ENCODE data around the gene POP4.
"Not testable (repeated sequence)": the region's sequence is repeated elsewhere in the genome, so short reads cannot be mapped to it uniquely, and the experiment has no call there.

POP4 gene

DNA sequence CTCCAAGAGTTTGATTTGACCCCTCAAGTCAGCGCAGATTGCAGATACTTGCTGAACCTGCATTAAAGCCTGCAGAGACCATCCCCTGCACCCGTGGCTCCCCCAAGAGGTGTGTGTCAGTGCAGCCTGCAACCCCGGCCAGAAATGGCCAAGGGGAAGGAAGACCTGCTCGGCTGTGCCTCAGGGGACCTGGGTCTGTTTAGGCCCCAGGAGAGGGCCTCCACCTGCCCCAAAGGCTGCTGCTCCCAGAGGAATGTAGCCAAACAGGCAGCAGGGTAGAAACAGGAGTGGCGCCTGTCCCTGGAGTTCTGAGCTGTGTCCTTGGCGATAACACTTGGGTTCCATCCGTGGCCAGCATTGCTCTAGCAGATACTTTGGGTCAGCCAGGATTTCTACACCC, 8.0 kb downstream of the POP4 start:
- DNase-seq = no peak

DNA sequence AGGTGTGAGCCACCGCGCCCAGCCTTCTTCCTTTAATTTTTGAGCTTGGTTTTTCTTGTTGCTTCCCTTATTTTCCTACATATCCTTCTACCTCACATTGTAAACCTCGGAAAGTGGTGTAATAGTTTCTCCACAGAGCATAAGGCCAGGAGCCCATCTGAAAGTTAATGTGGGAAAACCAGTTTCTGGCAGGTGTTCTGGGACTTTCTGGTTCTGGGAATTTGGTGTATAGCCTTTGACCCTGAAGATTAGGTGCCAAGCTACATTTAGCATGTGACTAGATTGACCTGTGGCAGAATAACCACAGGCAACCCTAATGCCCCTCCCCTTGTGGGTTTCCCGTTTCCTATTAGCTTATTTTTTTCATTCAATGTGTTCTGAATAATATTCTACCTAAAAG, 8.7 kb downstream of the POP4 start:
- no peak for DNase-seq

DNA sequence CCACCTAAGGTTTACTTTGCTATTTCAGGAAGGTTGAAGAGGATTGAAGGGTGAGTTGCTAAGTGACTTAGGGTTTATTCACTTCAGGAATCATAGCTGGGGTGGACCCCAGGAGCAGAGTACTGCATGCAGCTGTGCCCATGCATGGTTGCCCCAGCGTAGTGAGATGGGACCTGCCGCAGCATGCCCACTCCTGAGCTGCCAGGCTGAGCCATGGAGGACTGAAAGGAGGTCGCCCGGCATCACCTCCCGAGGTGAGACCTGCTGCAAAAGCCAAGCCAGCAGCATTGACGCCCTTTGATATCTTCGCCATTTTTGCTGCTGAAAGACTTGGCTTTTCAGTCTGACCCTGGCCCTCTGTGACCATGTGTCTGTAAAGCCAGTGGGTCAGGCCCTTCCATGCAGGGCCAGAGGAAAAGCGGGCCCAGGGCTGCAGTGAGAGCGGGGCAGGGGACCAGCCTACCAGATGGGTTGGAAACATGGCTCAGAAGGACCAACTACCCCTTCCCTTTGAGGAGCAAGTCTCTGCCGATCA, 9.9 kb downstream of the POP4 start:
- no peak for DNase-seq

DNA sequence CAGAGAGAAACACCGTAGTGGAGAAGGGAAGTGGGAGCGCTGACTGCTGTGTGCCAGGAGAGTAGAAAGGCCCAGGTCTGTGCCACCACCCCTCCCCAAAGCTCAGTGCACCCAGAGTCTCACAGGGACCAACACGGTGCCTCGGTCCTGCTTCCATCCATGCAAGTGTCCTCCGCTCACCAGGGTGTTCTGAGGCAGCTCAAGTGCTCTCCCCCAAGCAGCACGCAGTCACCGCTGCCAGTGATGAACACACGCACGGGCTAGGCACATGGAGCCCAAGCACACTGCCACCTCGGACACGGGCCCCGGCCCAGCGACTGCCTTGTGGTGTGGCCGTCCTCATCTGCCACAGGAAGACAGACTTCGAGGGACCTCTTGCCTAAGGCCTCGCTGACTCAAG, 10.5 kb downstream of the POP4 start:
- peak; percentile 44 for DNase-seq

DNA sequence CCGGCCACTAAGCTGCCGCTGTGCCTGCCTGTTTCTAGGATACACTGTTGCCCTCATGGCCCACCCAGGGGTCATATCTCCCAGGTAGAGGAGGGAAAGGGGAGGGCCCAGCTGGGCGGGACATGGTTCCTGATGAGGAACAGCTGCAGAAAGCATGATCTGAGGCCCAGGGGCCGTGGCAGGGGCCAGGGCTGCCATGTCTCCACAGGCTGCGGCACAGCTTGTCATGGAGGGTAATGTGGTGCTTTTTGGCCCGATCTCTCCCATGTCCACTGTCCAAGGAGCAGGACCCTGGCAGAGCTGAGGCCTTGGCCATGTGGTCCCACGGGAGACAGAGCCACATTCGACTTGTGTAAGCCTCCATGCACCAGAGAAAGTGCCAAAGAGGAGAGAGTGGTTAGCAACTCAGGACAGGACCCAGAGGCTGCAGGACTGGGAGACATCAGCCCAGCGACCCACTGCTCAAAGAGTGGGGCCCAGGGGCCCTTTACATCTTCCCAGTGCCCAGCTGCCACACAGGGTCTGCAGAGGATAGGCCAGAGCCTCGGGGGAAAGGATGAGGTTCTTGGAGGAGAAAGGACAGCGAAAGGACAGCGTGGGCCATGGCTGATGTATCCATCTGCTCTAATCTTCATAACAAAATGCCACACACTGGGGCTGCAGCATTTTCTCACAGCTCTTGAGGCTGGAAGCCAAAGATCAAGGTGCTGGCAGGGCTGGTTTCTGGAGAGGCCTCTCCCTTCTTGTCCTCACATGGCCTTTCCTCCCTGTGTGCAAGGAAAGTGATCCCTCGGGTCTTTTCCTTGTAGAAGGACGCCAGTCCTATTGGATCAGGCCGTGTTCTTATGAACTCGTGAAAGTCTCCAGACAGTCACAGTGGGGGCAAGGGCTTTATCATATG, 11.5 kb downstream of the POP4 start:
- DNase-seq = peak; percentile 43

DNA sequence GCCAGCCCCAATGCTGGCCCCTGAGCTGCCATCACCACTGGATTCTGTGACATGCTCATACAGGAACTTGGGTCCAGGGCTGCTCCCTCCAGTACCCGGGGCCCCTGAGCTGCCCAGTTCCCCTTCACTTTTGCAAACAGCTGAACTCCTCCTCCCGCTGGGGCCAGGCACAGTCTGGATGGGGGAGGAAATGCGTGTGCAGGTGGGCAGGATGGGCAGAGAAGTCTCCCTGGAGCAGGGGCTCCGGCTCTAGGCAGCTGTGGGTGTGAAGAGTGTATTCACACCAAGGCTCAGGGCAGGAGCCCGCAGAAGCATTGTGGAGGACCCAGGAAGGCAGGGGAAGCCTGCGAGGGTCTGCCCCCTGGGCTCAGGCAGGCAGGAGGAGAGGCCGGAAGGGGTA, 12.4 kb downstream of the POP4 start:
- DNase-seq = no peak

DNA sequence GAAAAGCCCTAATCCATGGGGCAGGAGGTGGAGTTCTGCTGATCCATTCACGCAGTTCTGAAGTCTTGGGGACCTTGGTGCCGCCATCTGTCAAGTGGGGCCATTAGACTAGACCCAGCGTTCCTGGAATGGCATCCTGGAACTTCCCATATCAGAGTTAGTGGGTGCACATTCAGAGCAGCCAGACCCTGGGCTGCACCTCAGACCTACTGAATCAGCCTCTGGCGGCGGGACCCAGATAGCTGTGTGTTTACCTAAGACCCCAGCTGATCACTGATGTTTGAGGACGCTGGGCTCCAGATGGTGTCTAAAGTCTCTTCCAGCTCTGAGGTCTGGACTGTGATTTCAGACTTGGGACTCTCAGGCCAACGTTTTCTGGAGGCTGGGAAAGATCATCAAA, 12.8 kb downstream of the POP4 start:
- DNase-seq = no peak

DNA sequence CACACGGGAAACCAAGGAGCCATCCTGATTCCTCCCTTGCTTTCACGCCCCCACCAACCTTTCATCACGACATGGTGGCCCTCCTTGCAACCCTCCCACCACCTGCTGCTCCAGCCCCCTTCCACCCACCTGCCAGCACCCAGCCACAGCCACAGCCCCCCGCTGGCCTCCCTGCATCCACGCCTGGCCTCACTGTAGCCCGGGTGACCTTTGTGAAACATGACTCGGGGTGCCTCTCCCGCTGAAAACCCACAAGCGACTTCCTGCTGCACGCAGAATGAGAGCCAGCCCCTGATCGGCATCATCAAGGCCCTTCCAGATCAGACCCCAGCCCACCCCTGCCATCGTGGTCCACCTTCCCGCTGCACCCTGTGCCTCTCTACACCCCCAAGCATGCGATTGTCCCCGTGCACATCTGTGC, 14.9 kb downstream of the POP4 start:
- peak; percentile 40 for DNase-seq

DNA sequence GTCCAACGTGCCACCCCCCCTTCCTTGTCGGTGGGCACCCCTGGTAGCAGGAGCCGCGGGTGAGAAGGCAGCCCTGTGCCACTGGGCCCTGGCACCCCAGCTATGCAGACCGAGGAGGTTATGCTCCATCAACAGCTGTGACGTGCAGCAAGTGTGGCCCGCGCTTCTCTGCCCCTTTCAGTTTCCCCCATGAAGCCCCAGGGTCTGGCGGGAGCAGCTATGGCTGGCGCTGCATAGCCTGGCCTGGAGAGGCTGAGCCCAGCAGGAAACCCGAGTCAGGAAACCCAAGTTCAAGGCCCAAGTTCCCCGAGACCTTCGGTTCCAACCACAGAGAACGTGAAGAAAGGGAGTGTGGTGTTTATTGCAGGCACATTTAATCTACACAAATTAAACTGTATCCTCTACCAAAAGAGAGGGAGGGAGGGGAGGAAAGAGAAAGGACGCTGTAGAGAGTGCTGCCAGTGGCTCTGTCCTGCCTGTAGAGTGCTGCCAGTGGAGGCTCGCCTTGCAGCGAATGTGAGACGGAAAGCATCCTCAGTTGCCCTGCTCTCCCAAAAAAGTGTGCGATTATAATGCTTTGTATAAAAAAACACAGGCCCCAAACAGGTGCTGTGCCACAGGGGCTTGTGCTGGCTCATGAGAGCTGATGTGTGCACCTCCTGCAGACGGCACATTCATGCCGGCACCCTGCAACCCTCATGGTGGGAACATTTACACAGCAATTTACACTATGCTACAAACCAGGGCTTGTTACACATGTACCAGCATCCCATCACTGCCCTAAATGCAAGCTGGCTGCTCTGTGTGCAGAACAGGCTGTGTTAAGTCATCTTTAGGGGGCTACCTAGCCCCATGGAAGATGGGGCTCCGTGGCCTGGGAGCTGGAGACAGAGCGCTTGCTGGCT, 16.3 kb downstream of the POP4 start:
- DNase-seq = peak; percentile 88

DNA sequence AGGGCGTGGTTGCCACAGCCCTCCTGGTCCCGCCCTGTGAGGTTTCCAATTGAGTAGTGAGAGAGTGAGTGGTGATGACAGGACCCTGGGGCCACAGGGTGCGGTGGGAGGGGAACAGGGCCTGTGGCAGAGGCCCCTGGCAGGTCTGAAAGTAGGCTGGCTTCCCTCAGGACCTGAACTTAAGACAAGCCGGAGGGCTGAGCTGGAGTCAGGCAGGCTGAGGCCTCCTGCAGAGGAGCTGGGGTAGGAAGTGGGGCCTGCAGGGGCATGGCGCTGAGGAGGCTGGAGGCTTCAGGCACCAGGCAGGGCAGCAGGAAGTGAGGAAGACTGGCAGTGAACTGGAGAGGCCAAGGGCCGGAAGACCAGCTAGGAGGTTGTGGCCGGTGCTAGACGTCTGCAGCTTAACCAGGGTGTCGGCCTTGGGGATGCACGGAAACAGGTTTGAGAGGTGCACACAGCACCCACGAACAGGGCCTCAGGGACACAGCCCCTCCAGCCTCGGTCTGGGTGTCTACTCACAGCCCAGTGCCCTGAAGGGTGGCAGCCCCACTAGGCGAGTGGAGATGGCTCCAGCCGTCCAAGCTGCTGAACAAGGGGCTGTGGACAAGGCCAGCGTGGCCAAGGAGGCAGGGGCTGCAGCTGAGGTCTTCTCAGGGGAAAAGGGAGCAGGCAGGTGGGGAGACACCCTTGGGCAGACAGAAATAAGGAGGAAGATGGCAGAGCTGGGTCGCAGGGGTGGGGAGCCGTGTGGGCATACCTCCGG, 17.8 kb downstream of the POP4 start:
- peak; percentile 42 for DNase-seq

DNA sequence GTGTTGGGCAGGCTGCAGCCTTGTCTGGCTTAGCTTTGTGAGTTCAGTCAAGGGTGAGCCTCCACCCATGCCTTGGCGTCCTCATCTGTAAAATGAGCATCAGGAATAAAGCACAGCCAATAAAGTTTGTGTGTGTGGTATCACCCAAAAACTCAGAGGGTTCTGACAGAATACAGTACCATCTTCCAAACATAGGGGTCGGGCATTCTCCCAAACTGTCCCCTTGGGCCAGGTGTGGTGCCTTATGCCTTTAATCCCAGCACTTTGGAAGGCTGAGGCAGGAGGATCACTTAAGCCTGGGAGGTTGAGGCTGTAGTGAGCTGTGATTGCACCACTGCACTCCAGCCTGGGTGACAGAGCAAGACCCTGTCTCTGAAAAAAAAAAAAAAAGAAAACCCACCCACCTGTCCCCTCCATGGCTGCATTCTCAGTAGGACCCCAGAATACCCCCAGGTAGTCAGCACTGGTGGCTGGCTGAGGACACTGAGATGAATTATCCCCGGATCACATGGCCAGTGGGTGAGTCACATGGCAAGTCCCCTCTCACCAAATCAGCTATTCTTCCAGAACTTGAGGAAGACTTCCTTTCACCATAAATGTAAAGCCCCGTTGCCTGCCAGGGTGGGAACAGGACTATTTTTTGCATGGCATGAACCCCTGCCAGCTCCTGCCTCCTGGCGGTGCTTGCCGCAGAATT, 18.6 kb downstream of the POP4 start:
- peak; percentile 45 for DNase-seq

DNA sequence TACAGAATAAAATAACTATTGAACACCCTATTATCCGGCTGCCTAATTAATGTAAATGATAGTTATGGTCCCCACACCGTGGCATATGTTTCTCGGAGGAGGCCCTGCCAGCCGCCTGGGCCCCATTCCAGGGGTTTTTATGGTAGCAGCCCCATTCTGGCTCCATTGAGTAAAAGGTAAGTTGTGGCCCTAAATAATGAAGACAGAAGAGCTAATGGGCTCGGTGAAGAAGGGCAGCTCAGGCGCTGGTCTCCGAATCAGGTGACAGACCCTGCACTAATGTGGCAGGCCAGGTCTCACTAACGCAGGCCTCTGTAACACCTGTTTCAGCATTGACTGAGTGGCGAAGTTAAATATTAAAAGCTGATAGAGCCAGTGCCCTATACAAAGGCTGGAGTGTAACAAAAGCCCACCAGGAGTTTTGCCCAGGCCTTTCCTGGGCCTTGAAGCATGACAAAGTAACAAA, 19.1 kb downstream of the POP4 start:
- no peak for DNase-seq

DNA sequence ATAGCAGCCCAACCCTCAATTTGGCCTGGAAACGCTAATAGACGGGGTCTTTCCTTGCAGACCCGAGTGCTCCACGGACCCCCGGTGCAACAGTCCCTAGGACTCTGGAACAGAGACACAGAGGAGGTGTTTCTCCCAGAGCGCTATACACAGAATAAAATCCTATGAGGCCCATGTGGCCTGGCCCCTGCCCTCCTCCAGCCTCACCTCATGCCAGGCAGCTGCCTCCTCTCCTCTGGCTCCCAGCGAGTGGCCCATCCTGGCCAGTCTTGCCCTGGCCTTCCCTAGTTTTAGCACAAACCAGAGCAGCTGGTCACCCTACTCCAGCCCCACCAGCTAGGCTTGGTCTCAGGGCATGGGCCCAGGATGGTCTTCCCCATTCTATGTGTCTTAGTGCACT, 20.3 kb downstream of the POP4 start:
- peak; percentile 42 for DNase-seq

DNA sequence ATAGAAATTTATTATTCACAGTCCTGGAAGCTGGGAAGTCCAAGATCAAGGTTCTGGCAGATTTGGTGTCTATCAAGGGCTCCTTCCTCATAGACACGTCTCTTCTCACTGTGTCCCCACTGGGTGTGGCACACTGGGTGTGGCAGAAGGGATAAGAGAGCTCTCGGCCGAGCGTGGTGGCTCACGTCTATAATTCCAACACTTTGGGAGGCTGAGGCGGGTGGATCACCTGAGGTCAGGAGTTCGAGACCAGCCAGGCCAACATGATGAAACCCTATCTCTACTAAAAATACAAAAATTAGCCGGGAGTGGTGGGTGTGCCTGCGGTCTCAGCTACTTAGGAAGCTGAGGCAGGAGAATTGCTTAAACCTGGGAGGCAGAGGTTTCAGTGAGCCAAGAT, 20.7 kb downstream of the POP4 start:
- DNase-seq = not testable (repeated sequence)

DNA sequence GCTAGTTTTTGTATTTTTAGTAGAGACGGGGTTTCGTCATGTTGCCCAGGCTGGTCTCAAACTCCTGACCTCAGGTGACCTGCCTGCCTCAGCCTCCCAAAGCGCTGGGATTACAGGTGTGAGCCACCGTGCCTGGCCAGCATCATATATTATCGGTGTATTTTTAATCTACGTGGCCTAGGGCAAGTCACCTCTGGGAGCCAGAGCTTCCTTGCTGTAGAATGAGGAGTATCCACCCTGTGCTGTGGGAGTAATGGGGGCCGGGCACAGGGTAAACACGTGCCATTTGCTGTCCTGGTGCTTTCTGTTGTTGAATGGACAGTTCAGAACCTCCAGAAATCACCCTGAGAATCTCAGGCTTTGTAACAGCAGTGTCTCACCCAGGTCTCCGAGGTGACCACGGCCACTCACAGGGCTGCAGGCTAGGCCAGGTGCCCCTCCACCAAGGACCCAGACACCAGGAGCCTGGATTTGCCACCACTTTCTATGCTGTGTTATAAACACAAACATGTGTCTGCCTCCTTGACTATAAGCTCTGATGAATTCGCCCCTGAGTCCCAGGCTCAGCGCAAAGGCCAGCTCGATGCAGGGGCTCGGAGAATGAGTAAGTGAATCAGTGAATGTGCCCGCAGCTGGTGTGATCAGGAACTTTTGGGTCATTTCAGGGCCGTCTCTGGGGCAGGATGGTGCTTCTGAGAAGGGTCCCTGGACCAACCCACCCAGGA, 22.7 kb downstream of the POP4 start:
- no peak for DNase-seq

DNA sequence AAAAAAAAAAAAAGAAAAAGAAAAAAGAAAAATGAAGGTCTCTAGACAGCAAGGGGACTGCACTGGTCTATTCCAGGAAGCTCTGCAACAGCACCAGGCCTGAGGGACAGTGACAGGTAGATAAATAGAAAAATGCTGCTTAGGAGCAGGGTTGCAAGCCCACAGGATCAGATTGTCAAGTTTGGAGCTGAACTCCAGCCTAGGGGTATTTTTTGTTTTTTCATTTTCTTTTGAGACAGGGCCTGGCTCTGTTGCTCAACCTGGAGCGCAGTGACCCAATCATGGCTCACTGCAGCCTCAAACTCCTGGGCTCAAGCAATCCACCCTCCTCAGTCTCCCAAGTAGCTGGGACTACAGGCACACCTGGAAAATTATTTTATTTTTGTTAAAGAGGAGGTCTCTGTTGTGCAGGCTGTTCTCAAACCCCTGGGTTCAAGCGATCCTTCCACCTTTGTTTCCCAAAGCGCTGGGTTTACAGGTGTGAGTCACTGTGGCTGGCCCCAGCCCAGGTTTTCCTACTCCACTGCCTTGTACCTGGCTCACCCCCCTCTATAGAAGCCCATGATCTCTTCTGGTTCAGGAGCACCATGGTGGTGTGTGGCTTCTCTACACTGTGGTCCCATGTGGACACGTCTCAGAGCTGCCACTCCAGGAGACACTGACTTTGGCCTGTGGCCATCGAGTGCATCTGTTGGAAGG, 23.9 kb downstream of the POP4 start:
- DNase-seq = peak; percentile 41

DNA sequence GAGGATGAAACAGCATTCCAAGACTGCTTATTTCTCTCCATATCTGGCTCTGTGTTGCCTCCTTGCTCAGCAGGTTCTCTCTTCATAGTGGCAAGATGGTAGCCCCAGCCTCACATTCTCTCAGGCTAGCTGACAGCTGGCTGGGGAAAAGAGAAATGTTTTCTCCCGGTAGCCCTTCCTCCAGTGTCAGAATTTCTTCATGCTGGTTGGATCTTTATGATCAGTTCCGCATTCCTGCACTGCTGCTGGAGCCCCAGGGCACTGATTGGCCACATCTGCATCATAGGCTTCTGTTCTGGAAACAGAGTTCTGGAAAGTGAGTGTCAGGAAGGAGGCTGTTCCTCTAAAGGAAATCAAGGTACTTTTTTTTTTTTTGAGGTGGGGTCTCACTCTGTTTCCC, 24.6 kb downstream of the POP4 start:
- peak; percentile 65 for DNase-seq

DNA sequence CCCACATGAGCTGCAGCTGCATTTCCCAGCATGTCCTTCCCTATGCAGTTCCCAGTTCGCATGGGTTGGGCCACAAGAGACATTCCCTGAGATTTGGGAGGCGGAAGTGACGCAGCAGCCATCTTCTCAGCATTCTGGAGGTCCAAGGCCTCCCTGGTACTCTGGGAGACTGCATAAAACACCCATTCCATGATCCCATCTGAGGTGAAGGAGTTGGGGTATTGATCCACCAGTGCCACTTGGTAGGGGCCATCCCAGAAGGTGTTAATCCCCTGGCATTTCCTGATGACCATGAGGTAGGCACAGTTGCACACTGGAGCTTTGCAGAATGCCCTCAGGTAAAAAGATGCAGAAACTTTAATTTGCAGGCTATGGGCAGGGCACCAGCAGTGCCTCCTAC, 25.4 kb downstream of the POP4 start:
- no peak for DNase-seq

DNA sequence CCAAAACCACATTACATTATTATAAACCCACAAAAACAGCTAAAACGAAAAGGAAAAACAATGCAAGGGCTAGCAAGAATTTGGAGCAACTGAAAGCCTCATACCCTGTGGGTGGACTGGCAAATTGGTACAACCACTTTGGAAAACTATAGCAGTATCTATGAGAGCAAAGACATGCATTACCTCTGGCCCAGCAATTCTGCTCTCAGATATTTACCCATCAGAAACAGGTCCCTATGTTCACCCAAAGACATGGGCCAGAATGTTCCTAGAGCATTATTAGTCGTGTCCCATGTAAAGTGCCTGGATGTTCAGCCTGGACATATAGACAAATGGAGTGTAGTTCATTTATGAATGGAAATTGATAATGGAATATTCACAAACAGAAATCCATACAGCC, 27.9 kb downstream of the POP4 start:
- DNase-seq = no peak

DNA sequence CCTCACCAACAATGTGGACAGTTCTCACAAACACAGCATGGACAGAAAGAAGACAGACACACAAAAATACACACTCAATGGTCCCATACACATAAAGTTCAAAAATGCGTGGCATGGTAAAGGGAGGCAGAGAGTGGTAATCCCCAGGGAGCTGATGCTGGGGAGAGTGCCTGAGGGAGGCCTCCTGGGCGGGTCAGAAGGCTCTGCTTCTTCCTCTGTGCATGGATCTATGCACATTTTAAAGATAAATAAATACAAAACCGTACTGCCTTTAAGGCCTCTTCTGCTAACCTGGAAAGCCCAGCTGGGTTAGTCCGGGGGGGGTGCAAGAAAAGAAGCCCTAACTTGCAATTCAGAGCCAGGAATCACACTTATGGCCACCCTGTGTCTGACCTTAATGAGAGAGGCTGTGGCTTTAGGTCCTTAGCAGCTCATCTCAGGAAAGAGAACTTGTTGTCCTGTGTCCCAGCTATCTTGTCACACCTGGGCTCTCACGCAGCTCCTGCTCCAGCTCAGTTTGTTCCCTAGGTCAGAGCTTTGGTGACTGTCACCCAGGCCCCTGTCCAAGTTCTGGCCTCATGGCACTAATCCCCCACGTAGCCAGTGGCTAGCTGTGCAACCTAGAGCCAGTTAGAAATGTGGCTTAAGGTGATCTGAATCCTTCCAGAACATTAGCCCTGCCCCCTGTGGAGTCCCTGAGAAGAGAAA, 28.5 kb downstream of the POP4 start:
- no peak for DNase-seq

All from islet precursor cell (in vitro differentiated cells).